ENCODE data around the gene DNAJC18. TPM values are rescaled to one million over a fixed set of nuclear protein-coding genes. Genes with fewer than 3 reads are reported as not detected.
A peak's percentile ranks its signal among the peaks of the same experiment; 100 is the strongest.

Gene DNAJC18
- total and polyA plus RNA-seq, 7 donors = 2.6 to 14.5 (median 10.3) TPM

GRCh38 chr5:139401546-139401945 lies 37.8 kb downstream of the DNAJC18 start:
- TF ChIP-seq CTCF (IDR thresholded peaks at IDR 0.05) = no peak
- Histone ChIP-seq H3K27me3 (ENCODE audit: insufficient read depth in 3 of 3, low read length in 2 of 3) (no peaks in the 10 kb centered on the region), H3K36me3 (ENCODE audit: insufficient read depth in 1 of 2, low read depth in 1 of 2) (peaks cover 0 to 8% of the 10 kb centered on the region in 2 donors), H3K4me3 (no peak overlapping the region), H3K27ac (no peak overlapping the region), H3K4me1 (peaks cover 23% of the 10 kb centered on the region), H3K9me3 (no peaks in the 10 kb centered on the region)
- DNase-seq = peak in 1 of 2 donors; percentile 32
- WGBS, 3 donors = 84 to 92% (median 84%) methylated on average over 10 of the region's 10 CpGs
- intact Hi-C loops (cut with DNase I) = no loop called here
- no peak for ATAC-seq

- DNase-seq = peak in 1 of 2 donors; percentile 36
- ATAC-seq = no peak
- intact Hi-C loops (cut with DNase I) = no loop called here
- H3K4me1 ChIP-seq = peaks cover 35% of the 10 kb centered on the region
- WGBS, 3 donors = 75 to 87% (median 75%) methylated on average over 6 of the region's 6 CpGs
- no peaks in the 10 kb centered on the region for H3K27me3 ChIP-seq (ENCODE audit: insufficient read depth in 3 of 3, low read length in 2 of 3)
- H3K4me3 ChIP-seq = no peak overlapping the region
- peaks cover 0 to 8% of the 10 kb centered on the region in 2 donors for H3K36me3 ChIP-seq (ENCODE audit: insufficient read depth in 1 of 2, low read depth in 1 of 2)
- H3K9me3 ChIP-seq = no peaks in the 10 kb centered on the region
- TF ChIP-seq CTCF (IDR thresholded peaks at IDR 0.05) = no peak
- H3K27ac ChIP-seq = peak overlapping the region; percentile 41
Observed at GRCh38 chr5:139399501-139400121, 39.7 kb downstream of the DNAJC18 start.

GRCh38 chr5:139397921-139398320 lies 41.4 kb downstream of the DNAJC18 start:
- H3K9me3 ChIP-seq = no peaks in the 10 kb centered on the region
- TF ChIP-seq CTCF (IDR thresholded peaks at IDR 0.05) = no peak
- peaks cover 27% of the 10 kb centered on the region for H3K4me1 ChIP-seq
- intact Hi-C loops (cut with DNase I) = no loop called here
- peak overlapping the region; percentile 100 for H3K27ac ChIP-seq
- DNase-seq (peak in 1 of 2 donors; percentile 32), ATAC-seq (no peak)
- H3K4me3 ChIP-seq = no peak overlapping the region
- peaks cover 0 to 11% of the 10 kb centered on the region in 2 donors for H3K36me3 ChIP-seq (ENCODE audit: insufficient read depth in 1 of 2, low read depth in 1 of 2)
- WGBS, 3 donors = 42 to 43% (median 43%) methylated on average over 6 of the region's 6 CpGs
- H3K27me3 ChIP-seq (ENCODE audit: insufficient read depth in 3 of 3, low read length in 2 of 3) = no peaks in the 10 kb centered on the region

GRCh38 chr5:139396691-139397090 lies 42.6 kb downstream of the DNAJC18 start:
- H3K4me3 ChIP-seq = peak overlapping the region; percentile 93
- no peaks in the 10 kb centered on the region for H3K9me3 ChIP-seq
- intact Hi-C loops (cut with DNase I) = no loop called here
- TF ChIP-seq CTCF (IDR thresholded peaks at IDR 0.05) = no peak
- 55 to 66% (median 62%) methylated on average over 8 of the region's 8 CpGs for WGBS, 3 donors
- no peaks in the 10 kb centered on the region for H3K27me3 ChIP-seq (ENCODE audit: insufficient read depth in 3 of 3, low read length in 2 of 3)
- H3K27ac ChIP-seq = peak overlapping the region; percentile 100
- peaks cover 0 to 18% of the 10 kb centered on the region in 2 donors for H3K36me3 ChIP-seq (ENCODE audit: insufficient read depth in 1 of 2, low read depth in 1 of 2)
- ATAC-seq (no peak), DNase-seq (peak in 1 of 2 donors; percentile 45)
- peaks cover 26% of the 10 kb centered on the region for H3K4me1 ChIP-seq

Data from psoas muscle (tissue), 8 donors.